IMR-90 (cell line): ENCODE measurements around the gene ABHD12B.

Experiments
- CEBPB ChIP-seq: IDR thresholded peaks from 2 replicates; pipeline ENCODE4 v1.6.1; 2012; ENCODE audit warnings: low read depth, low read length, improper control_type of control experiment
- CTCF ChIP-seq: conservative IDR thresholded peaks from 2 replicates; pipeline ENCODE4 v1.5.1; 2012; ENCODE audit warnings: mild to moderate bottlenecking, low read depth, low read length, improper control_type of control experiment
- MAFK ChIP-seq: IDR thresholded peaks from 2 replicates; pipeline ENCODE4 v1.6.1; 2012; ENCODE audit warnings: low read depth, low read length, improper control_type of control experiment
- POLR2A ChIP-seq: IDR thresholded peaks from 2 replicates; pipeline ENCODE4 v1.6.1; 2012; ENCODE audit warnings: mild to moderate bottlenecking, low read depth, low read length
- RAD21 ChIP-seq: IDR thresholded peaks from 2 replicates; pipeline ENCODE4 v1.6.1; 2012; ENCODE audit warnings: low read length, improper control_type of control experiment

GRCh38 chr14:50926851-50927386, 55.1 kb downstream of the ABHD12B start:
- TF ChIP-seq CTCF (no peak), POLR2A (no peak), RAD21 (no peak), CEBPB (no peak), MAFK (no peak)
